Left ventricle myocardium superior (tissue), 1 donor: ENCODE data around the gene DDIT4. TPM values are rescaled to one million over a fixed set of nuclear protein-coding genes. Genes with fewer than 3 reads are reported as not detected.
"Not testable (repeated sequence)": the region's sequence is repeated elsewhere in the genome, so short reads cannot be mapped to it uniquely, and the experiment has no call there.

Experiments used
- ATAC-seq: fragments of 200-7000 bp; cut with Tn5 transposase; one replicate; pipeline ENCODE4 v1.9.1; 2020; ENCODE audit warnings: mild to moderate bottlenecking, moderate library complexity
- DNase-seq: peaks from one replicate; pipeline ENCODE4 v3.0.0-alpha.2; 2020
- intact Hi-C: fragments of 100-400 bp; cut with micrococcal nuclease; formaldehyde crosslinking; loops from one replicate; pipeline ENCODE4 v1.11.0; 2022
- total RNA-seq: library from RNA; stranded (reverse); fragmentation: NEBNext Ultra II Directional; extraction: Animal tissue kit (Norgen Biotek cat#: 25700); gene quantifications from one replicate; pipeline ENCODE4 v1.2.1, GENCODE V29; 2021
- donor health status: DM: no; HTN: yes; CAD: no; lungs with severe emphysema.

Gene DDIT4
- total RNA-seq, 1 donor from 2014 or later = 64.2 TPM

DNA sequence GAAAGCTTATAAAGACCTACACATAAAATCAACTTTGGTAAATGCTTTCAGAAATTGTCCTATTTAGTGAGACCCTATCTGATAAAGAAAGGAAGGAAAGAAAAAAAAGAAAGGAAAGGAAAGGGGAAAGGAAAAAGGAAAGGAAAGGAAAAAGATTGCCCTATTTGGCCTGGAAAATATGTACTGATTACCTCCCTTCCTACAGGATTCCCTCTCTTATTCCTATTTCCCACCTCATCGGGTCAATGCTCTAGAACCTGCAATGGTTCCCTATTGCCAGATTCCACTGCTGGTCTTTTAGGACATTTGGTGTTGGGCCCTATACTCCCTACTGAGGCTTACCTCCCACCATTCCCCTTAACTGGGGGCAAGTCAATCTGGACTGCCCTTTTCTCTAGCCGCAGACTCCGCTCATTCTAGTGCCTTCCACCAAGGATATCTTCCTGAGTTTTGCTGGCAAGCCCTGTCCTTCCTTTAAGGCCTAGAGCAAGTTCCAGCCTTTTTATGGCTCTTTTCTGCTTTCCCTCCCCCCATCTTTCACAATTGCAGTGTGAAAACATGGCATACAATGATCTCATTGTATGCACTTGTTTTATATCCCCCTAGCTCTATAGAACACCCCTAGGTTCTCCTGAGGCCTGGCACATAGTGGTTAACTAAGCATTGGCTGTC lies 4.4 kb downstream of the DDIT4 start:
- intact Hi-C loops = loop anchor here (10.0 kb wide), 1 partner anchor 47 kb away; no protein-coding TSS in a partner anchor
- ATAC-seq (no peak), DNase-seq (no peak)

GRCh38 chr10:72278668-72279393 lies 5.1 kb downstream of the DDIT4 start:
- DNase-seq (peak; percentile 18), ATAC-seq (no peak)
- intact Hi-C loops = loop anchor here (10.0 kb wide), 1 partner anchor 46 kb away; no protein-coding TSS in a partner anchor

DNA sequence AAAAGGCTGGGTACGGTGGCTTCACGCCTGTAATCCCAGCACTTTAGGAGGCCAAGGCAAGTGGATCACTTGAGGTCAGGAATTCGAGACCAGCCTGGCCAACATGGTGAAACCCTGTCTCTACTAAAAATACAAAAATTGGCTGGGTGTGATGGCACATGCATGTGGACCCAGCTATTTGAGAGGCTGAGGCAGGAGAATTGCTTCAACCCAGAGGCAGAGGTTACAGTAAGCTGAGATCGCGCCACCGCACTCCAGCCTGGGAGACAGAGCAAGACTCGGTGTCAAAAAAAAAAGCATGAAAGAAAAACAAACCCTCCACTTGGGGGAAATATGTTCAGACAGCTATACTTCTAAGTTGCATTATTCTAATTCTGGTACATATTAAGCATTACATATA lies 5.9 kb downstream of the DDIT4 start:
- intact Hi-C loops = loop anchor here (10.0 kb wide), 1 partner anchor 45 kb away; no protein-coding TSS in a partner anchor
- not testable (repeated sequence) for ATAC-seq
- peak; percentile 6 for DNase-seq

DNA sequence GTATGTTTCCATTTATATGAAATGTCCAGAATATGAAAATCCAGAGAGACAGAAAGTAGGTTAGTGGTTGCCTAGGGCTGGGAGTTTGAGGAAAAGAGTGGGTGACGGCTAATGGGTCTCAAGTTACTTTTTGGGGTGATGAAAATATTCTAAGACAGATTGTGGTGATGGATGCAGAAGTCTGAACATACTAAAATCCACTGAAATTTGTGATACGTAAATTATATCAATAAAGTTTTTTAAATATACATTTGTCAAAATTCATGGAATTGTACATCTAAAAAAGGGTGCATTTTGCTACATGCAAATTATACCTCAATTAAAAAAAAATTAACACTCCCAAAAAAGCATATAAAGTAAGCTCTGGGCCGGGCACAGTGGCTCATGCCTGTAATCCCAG lies 9.4 kb downstream of the DDIT4 start:
- intact Hi-C loops = no loop called here
- DNase-seq (no peak), ATAC-seq (no peak)

- no peak for DNase-seq
- no peak for ATAC-seq
- intact Hi-C loops = no loop called here
Observed at GRCh38 chr10:72285972-72286521, 12.3 kb downstream of the DDIT4 start.

GRCh38 chr10:72291019-72291532 lies 17.4 kb downstream of the DDIT4 start:
- intact Hi-C loops = no loop called here
- DNase-seq (no peak), ATAC-seq (no peak)

GRCh38 chr10:72292223-72292691 lies 18.5 kb downstream of the DDIT4 start:
- DNase-seq = no peak
- intact Hi-C loops = no loop called here
- ATAC-seq = no peak

GRCh38 chr10:72295330-72295910 lies 21.7 kb downstream of the DDIT4 start:
- ATAC-seq = no peak
- intact Hi-C loops = no loop called here
- peak; percentile 13 for DNase-seq

- DNase-seq, ATAC-seq, intact Hi-C loops: not testable (repeated sequence)
Observed at GRCh38 chr10:72296829-72297280, 23.1 kb downstream of the DDIT4 start.

DNA sequence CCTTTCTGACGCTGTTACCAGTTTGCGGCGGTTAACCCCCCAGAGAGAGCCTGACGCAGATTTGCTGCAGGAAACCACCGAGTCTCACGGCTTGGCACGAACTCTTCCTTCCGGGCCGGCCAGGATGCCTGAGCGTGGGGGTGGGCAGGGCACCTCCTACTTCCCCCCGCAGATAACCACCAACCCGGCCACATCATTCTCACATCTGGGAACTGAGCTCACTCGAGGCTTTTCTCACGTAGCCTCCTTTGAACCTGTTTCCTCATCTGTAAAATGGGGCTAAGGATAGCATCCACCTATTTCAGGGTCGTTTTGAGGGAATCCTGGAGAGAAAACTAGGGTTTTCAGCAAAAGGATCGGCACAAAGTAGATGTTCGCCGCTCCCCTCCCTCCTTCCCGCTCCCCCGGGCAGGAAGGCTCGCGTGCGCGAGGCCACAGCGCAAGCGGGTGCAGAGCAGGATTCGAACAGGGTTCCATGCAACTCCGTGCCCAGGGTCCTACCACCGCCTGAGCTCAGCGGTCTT lies 23.6 kb downstream of the DDIT4 start:
- ATAC-seq (peak; percentile 74), DNase-seq (peak; percentile 88)
- intact Hi-C loops = no loop called here

DNA sequence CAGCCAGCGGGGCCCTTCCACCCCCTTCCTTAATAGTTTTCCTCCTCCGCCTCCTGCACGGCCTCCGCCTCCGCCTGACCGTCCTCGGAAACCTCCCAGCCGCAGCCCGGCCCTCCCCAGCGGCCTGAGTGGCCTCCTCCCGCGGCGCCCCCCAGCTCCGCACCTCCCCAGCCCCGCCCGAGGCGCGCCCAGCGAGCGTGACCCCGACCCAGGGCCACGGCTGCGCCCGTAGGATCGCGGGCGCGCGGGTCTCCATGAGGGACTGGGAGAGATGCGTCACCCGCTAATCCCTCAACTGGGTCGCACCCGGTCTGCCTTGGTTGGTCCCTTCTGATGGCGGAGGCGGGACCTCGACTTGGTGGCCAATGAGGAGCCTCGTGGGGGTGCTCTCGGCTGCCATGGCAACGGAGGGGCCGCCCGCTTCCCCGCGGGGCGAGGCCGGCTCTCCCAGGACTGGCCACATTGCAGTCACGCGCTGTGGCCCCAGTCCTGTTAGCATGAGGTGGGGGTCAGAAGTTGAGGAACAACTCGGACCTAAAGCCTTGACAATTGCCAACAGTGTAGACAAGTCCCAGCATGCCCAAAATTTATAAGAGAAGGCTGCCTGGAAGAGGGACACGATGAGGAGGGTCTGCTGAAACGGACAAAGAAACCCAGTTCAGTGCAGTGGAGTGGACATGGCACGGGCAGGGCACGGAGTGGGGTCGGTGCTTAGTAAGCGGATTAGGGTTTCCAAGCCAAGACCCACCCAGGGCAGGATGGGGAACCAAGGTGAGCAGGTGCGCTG lies 24.3 kb downstream of the DDIT4 start:
- peak; percentile 96 for ATAC-seq

GRCh38 chr10:72298592-72299519 lies 25.1 kb downstream of the DDIT4 start:
- intact Hi-C loops = no loop called here
- peak; percentile 35 for DNase-seq
- no peak for ATAC-seq

More for the DNA sequence above, 24.3 kb downstream of the DDIT4 start:
- DNase-seq = peak; percentile 99
- intact Hi-C loops = no loop called here

DNA sequence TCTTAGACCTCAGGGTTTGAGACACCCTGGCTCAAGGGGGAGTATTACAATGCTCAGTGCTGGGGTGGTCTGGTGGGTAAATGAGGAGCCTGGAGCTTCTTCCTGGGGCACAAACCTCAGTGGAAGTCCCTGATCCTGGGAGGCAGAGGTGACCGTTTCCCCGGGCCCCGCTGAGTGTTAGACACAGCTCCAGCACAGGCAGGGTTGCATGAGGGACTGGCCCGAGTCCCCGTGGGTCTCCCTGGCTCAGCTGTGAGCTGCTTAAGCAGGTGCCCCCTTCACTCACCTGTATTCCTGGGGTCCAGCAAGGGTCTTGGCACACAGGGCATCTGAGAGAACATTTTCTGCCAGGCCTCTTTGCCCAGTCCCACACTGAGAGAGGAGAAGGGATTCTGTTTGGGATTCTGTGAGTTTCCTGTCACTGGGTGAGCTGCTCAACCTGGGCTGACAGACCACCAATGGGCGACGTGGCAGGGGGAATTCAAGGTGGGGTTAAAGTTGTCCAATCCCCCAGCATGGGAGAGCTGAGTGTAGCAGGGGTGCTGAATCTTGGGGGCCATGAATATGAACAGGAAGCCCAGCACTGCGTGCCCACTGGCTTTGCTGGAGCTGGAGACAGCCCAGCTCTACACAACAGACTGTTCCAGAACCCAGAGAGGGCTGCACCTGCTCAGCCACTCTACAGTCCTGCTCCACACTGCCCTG lies 29.9 kb downstream of the DDIT4 start:
- no peak for ATAC-seq
- peak; percentile 12 for DNase-seq
- intact Hi-C loops = no loop called here

- DNase-seq = peak; percentile 14
- intact Hi-C loops = no loop called here
- no peak for ATAC-seq
Observed at GRCh38 chr10:72306215-72306760, 32.6 kb downstream of the DDIT4 start.

DNA sequence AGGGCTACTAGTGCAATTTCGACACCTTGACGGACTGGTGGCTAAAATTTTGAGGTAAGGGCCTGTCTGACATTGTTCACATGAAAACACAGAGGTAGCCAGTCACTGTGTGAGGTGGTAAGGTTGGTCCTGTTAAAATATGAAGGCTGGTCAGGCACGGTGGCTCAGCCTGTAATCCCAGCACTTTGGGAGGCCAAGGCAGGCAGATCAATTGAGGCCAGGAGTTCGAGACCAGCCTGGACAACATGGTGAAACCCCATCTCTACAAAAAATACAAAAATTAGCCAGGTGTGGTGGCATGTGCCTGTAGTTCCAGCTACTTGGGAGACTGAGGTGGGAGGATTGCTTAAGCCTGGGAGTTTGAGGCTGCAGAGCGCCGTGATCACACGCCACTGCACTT lies 34.0 kb downstream of the DDIT4 start:
- peak; percentile 2 for DNase-seq
- ATAC-seq, intact Hi-C loops: not testable (repeated sequence)

DNA sequence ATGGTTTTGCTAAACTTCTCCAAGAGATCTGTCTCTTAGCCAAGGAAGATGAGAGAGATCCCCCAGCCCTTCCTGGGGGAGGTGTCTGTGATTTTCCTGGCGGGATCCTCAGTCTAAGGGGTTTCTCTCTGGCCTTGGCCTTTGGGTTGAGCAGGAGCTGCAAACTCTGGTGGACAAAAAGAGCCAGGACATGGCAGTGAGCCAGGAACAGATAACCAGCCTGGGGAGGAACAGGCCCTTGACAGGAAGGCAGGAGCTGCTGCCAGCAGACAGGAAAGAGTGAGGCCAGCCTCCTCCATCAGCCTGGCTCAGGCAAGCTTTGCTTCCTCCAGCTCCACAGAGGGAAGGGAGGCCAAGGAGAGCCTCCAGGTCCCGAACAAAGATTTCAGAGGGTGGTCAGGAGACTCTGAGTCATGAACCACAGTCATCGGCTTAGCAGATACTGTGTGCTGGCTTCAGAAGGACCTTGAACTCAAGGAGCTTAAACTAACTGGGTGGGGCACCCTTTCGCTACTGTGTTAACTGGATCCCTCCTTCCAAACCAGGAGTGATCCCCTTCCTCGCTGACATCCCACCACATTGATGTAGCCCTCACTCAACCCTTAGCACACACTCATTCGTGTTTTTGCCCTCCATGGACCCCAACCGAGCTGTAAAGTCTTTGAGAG lies 34.7 kb downstream of the DDIT4 start:
- intact Hi-C loops = no loop called here
- peak; percentile 66 for ATAC-seq
- DNase-seq = peak; percentile 73
